ENCODE measurements around the gene SEMA7A.
A peak's percentile ranks its signal among the peaks of the same experiment; 100 is the strongest.

The SEMA7A gene

DNA sequence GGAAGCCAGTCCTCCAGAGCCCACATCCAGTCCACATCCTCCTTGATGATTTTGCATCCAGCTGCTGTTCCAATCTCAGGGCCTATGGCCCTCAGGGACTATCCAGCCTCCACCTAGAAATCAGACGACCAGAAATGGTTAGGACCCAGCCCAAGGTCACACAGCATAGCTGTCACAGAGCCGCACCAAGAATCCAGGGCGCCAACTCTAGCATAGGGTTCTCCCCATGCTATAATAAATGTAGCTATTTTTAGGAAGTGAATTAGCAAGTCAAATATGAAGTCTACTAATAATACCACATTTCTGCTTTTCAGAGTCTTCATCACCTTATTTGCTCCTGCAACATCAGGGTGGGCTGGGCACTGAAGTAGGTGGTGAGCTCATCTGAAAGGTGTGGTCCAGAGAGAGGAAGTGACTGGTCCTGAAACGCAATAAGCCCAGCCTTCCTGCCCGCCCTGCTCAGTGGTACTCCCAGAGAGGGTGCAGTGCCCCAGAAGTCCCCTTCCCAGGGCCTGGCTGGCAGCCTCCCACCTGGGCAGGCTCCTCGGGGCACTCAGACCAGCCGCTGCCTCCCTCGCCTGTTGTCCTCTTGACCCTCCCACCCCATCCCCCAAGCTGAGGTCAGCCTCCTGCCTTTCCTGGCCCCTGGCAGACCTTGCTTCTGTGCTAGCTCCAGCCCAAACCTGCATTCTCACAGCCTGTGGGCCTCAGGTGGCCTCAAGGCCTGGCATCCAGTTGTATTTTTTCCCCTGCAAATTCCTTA is 48.7 kb downstream of the SEMA7A start:
- DNase-seq: no peak

DNA sequence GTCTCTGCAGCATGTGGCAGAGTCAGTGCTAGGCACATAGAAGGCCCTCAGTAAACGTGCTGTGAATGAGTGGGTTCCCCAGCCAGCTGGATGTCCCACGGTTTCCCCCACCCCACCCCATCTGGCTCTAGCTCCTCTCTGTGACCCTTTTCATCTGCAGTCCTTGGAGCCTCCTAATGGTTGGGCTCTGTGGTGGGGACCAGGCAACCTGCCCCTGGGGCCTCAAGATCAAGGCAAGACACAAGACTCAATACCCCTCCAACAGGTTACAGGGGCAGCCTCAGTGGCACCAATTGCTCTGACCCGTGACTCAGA is 49.2 kb downstream of the SEMA7A start:
- DNase-seq: no peak

DNA sequence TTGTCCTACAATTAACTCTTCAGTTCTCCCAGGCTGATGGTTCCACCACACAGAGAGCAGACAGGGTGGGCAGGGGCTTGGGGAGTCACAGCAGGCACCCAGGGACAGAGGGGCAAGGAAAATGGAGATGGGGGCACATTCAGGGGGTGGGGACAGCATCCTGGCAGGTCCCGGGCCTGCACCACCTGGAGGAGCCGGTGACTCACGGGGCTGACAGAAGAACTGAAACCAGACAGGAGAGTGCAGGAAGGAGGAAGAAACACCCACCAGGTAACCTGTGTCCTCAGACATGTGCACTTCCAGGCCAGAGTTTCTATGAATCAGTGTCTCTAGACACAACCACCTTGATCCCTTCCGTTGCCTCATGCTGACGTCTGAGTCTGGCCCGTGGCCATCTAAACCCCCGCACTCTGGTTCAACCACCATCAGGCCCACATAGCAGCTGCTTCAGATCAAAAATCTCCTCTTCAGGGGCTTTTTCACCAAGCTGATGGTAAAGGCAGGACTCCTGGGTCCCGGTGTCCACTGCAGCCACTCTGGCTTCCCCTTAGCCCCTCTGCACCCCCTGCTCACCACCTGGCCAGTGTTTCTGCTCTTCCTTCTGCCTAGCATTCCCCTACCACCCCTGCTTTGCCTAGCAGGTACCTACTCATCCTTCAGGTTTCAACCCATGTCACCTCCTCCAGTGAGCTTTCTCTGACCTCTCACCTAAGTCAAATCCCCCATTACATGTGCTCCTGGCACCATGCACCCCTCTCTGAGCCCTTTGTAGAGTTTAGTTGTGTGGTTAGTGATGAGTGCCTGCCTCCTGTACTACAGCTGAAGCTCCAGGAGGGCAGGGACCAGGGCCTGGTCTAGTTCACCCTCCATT is 49.8 kb downstream of the SEMA7A start:
- no peak for DNase-seq

DNA sequence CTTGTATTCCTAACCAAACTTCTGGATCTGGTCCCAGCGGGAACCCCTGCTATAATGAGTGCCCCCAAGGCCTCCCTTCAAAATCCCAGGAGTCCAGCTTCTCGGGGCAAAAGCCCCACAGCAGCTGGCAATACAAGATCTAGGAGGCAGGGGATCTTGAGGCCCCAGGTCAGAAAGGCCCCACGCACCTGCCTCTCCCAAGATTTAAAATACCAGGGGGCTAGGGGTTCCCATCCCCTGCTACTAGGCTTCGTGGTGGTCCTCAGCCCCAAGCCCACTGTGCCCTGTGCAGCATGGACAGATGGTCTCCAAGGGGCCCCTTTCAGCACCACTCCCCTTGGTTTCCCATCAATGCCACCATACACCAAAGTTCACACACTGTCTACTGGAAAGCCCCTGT is 50.5 kb downstream of the SEMA7A start:
- DNase-seq: no peak

DNA sequence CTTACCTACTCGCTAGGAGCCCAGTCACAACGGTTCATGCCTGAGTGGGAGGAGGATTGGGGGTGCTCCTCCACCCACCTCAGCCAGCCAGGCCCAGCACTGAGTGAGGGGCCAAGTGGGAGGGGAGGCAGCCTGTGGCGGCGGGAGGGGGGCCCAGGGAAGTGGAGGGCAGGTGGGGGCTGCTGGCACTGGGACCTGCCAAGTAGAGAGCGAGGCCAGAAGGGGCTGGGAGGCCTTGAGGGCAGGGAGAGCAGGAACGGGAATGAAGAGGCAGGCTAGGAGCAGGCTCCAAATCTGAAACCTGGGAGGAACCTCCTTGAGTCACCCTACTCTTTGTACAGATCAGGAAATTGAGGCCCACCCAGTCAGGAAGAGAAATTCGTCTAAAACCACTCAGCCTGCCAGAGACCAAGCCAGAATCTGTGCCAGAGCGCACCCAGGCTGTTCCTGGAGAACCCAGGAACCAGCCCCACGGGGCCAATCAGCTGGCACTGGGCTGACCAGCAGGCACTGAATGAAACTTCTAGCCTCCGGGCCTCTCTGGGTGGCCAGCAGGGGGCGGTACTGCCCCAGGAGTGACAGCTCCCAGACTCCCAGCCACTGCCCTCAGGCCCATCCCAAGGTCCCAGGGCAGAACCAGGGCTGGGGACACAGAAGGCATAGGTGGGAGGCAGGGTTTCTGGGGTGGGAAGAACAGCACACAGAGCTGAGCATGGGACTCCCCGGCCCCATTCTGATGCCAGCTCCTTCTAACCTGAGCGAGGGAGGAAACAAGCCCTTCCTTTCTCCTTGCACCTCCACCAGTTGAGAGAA is 51.5 kb downstream of the SEMA7A start:
- DNase-seq: peak; percentile 24

DNA sequence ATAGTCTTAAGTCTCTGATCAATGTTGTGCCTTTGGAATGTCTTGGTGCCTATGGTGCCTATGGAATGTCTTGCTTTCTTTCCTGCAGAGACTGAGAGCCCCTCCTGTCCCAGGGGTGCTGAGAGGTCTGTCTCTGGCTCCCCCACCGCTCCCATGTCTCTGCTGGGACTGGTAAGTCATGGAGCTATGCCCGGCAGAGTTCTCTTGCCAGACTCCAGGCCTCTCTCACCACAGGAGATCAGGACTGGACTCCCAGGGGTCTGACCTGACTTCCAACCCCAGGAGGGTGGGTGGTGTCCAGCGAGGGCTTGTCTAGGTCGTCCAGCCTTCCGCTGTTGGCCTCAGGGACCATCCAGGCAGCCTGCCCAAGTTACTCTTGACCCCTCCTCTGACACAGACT is 52.3 kb downstream of the SEMA7A start:
- DNase-seq: no peak

DNA sequence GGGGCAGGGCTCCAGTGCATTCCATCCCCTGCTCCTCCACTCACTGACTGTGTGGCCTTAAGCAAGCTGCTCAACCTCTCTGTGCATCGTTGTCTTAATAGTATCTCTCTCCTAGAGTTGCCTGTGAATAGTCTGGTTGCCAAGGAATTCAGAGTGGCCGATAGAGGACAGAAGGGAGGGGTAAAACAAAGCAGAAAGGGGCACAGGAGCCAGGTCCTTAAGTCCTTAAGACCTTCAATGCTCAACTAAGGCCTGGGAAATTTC is 52.6 kb downstream of the SEMA7A start:
- no peak for DNase-seq

DNA sequence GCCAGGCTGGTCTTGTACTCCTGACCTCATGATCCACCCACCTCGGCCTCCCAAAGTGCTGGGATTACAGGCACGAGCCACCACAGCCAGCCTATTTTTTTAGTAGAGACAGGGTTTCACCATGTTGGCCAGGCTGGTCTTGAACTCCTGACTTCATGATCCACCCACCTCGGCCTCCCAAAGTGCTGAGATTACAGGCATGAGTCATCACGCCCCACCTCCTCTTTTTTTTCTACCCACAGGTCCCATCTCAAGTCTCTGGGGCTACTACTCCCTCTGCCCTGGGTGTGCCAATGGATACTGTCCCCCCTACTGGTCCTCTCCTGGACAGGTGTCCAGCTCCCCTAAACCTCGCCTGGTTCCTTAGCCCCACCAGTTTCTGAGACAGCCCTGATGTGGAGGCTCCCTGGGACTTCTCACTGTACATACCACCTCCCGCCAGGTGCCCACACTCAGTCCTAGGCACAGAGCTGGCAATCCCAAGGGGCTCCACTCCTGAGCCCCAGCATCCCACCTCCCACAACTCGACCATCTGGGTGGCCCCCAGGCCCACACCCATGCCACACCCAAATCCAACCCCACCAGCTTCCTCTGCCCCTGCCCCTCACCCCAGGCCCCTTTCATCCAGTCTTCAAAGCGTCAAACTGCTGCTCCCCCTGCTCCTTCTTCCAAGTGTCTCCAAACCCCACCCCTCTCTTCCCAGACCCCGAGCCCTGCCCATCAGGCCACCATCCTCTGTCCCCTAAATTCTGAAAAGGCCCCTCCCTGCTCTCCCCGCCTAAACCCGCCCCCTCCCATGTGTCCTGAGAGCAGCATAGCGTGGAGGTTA is 53.2 kb downstream of the SEMA7A start:
- no peak for DNase-seq

DNA sequence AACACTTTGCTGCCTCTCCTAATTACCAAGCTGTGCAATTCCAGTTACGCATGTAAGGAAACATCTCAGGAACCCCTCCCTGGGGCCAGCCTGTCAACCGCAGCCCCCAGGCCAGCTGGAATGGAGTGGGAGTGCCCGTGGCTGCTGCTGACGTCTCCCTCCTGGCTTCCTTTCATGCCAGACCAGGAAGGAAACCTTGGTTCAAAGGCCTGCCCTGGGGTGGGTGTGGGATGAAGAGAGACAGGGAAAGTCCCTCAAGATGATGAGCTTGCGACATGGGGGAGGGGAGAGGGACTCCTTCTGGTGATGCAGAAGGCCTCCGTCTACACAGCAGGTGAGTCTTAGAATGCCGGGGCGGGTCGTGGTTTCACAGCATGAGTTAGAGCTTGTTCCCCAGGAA is 54.9 kb downstream of the SEMA7A start:
- no peak for DNase-seq

DNA sequence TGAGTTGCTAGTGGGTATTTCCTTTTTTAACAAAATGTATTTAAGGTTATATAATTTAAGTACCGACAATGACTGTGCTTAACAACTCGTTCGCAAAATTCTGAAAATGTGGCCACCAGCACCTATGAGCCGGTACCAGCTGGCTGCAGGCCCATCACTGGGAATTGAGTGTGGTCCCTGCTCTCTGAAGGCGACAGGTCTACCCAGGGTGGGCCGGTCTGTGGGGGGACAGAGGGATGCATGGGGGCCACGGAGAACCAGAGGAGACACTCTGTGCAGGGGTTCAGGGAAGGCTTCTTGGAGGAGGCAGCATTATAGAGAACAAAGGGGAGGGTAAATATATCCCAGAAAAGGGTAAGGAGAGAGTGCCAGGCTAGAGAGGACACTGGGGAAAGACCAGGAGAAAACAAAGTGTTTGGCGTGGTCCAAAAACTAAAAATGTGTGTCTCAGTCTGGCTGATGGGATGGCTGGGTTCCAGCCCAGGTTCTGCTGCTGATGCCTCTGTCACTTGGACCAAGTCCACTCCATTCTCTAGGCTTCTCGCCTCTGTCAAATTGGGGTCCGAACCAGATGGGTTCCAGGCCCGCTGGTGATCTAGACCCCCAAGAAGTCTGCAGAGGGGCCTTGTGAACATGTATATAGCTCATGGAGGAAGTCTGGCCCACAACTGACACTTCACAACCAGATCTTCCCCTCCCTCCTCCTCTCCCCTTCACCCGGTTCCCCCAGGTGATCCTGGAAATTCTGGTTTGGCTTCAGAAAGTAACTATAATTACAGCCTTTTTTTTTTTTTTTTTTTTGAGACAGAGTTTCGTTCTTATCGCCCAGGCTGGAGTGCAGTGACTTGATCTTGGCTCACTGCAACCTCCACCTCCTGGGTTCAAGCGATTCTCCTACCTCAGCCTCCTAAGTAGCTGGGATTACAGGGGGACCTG is 55.7 kb downstream of the SEMA7A start:
- no peak for DNase-seq

DNA sequence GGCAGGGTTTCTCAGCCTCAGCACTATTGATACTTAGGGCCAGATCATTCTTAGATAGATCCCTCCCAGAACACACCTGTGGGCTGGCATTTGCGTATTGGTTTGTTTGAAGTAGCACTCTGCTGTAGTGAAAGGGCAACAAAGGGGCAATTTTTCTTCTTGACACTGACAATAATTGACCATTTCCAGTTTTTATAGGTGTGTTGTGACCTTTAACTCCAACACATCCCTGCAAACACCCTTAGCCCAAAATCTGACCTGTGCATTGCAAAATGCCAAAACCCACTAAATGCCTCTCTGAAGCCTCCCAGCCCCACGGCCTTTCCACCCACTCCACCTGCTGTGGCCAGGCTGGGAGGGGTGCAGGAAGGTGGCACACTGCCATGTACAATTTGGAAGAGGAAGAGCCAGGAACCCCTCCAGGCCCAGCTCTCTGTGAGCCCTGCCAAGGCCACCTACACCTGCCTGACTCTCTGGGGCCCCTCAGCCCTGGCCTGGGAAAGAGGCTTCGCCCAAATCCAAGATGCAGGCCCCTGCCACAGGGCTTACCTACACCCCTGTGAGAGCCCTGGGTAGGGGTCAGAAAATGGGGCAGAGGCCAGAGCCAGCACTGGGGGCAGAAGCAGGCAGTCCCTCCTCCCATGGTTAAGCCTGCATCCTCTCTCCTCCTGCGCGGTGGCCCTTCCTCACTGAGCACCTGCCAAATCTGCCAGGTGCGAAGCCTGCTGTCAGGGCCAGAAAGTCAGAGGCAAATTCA is 56.8 kb downstream of the SEMA7A start:
- no peak for DNase-seq

DNA sequence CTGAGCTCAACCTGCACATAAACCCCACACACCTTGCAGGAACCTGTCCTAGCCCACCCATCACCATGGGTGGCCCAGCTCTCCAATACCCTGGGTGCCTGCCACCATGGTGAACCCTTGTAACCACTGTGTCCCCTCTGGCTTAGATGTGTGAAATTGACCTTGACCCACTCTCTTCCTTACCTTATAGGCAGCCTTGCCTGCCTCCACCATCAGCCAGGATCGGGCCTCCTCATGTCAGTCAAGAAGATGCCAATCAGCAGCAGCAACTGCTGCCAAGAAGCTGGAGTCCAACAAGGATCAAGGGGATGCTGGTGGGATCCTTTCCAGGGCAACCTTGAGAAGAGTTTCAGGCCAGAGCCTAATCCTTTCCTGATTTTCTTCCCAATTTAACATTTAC is 57.5 kb downstream of the SEMA7A start:
- no peak for DNase-seq

DNA sequence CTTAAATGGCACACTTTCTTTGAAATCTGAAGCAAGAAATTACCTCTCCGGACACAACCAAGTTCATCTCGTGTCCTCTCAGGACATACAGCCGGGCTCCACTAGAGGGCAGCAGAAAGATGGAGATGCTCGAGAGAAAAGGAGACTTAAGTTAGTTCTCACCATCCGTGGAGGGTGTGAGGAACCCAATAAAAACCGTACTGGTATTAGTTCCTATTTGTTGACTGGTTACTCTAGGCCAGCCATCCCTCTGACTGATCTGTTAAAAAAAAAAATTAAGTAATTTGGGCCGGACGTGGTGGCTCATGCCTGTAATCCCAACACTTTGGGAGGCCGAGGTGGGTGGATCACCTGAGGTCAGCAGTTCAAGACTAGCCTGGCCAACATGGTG is 58.5 kb downstream of the SEMA7A start:
- peak; percentile 33 for DNase-seq

DNA sequence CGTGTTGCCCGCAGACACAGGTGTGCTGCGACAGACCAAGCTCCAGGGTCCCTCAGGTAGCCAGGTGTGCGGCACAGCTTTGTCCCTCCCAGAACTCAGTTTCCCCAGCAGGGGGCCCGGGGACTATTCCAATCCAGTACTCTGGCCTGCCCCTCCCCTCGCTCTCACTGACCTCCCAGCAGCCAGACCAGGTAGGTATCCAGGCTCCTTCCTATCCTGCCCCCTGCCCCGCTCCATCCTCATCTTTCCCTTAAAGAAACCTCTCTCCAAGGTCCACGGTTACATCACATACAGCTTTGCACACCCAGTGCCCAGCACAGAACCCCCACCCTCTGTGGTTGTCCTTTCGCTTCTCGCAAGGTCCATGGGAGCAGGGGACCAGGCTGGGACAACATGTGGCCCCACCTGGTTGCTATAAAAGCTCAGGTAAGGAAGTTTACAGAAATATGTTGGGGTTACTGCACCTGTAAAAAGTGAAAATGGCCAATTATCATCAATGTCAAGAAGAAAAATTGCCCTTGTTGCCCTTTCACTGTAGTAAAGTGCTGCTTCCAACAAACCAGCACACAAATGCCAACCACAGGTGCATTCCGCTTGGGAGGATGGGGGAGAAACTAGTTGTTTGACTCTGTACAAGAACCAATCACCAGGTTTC is 59.0 kb downstream of the SEMA7A start:
- DNase-seq: no peak

DNA sequence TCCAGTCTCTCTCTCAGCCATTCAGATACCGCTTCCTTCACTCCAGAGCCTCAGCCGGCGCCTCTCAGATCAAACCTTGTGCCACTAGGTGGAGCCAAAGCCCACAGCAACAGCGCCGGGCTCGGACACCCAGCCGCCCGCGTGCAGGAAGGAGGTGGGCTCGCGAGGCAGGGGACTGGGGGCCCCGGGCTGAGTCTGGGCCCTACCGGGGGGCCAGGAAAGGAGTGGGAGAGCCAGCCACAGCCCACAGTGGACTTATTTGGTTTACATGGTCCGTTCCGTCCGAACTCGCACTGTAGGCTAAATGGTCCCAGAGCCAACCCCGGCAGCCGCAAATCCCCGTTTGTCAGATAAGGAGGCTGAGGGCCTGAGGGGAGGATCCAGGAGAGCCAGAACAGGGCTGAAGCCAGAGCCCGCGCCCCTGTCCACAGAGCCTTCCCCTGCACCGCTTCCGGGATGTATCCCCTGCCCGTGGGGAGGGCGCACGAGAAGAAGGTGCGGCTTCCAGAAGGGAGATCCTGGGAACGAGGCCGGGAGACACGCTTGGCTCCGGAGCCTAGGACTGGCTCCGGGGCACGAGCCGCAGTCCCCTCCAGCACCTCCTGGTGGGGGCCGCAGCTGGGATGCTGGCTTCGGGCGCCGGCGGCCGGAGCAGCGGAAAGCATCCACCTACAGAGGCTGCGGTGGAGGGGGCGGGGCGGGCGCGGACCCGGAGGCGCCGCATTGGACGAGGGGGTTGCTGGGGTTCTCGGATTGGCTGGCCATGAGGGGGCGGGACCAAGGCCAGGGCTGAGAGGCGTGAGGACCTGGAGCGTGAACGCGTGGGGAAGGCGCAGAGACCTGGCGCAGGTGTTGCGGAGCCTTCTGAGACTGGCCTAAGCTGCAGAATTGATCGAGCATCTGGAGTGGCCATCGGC is 59.8 kb downstream of the SEMA7A start:
- peak; percentile 74 for DNase-seq

DNA sequence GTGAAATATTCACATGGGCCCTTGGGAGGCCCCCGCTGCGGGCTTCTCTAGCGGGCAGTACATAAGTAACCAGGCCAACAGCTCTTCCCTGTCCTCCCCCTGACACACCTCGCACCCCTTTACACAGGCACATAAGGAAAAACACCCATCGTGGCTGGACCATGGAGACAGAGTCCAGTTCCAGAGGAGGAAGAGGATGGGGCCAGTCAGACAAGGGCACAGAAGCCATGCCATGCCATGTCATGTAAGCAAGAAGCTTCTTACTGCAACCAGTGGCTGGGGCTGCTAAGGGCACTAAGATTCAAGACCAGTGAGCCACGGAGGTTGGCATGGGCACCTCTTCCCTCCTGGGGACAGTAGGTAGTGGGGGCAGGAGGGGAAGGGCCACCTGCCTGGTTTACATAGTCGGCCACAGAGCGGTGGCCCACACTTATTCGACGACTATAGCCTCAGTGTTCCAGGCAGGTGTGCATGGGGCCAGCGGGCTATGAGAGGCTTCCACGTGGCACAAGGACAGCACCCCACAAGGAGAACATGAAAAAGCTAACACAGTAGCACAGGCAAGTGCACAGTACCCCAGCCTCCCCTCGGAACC is 60.6 kb downstream of the SEMA7A start:
- DNase-seq: no peak

DNA sequence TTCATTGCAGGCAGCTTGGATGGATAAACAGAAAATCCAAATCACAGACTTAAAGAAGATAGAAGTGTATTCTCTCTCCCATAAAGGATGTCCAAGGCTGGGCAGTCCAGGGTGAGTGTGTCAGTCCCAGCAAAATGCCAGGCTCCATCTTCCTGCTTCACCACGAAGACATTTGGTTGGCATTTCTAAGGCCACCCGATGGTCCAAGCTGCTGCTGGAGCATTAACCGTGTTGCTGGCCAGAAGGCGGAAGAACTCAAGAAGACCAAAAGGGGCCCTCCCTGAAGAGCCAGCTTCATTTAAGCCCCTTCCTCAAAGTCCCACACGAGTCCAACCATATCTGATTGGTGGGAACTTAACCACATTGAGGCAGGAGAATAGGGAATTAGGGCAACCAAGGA is 63.3 kb downstream of the SEMA7A start:
- DNase-seq: no peak

DNA sequence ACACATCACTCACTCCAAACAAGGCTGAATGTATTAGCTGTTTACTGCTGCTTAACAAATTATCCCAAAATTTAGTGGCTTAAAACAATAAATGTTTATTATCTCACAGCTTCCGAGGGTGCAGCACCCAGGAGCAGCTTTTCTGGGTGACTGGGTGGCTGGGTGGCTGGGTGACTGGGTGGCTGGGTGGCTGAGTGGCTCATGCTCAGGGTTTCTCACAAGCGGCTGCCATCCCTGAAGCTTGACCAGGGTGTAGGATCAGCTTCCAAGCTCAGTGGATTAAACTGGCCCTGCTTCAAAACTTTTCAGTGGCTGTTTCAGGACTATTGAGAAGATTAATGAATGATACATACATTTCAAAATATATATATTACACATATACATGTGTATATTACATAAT is 64.0 kb downstream of the SEMA7A start:
- no peak for DNase-seq
